GM10847 (cell line): ENCODE measurements around the gene TBATA.

Experiments used
- POLR2A ChIP-seq: IDR thresholded peaks from 2 replicates; pipeline ENCODE4 v1.6.1; 2011; ENCODE audit not compliant: insufficient read length; ENCODE audit errors: extremely low read depth

Gene TBATA

DNA sequence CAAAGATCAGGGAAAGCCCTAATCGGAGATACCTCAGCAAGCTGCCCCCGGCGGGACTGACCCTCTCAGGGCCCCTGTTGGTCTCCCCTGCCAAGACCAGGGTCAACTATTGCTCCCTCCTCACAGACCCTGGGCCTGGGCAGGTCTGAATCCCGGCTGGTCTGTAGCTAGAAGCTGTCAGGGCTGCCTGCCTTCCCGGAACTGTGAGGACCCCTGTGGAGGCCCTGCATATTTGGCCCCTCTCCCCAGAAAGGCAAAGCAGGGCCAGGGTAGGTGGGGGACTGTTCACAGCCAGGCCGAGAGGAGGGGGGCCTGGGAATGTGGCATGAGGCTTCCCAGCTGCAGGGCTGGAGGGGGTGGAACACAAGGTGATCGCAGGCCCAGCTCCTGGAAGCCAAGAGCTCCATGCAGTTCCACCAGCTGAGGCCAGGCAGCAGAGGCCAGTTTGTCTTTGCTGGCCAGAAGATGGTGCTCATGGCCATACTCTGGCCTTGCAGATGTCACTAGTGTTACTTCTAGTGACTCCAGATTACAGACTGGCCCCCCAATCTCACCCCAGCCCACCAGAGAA, 24.1 kb downstream of the TBATA start:
- TF ChIP-seq POLR2A: no peak

DNA sequence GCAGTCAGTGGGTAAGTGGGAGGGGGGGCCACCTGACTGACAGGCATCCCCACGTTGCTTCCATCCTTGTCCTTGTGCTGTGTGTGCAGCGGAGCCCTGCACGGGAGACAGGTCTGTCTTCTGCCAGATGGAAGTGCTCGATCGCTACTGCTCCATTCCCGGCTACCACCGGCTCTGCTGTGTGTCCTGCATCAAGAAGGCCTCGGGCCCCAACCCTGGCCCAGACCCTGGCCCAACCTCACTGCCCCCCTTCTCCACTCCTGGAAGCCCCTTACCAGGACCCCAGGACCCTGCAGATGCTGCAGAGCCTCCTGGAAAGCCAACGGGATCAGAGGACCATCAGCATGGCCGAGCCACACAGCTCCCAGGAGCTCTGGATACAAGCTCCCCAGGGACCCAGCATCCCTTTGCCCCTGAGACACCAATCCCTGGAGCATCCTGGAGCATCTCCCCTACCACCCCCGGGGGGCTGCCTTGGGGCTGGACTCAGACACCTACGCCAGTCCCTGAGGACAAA, 24.8 kb downstream of the TBATA start:
- no peak for TF ChIP-seq POLR2A

DNA sequence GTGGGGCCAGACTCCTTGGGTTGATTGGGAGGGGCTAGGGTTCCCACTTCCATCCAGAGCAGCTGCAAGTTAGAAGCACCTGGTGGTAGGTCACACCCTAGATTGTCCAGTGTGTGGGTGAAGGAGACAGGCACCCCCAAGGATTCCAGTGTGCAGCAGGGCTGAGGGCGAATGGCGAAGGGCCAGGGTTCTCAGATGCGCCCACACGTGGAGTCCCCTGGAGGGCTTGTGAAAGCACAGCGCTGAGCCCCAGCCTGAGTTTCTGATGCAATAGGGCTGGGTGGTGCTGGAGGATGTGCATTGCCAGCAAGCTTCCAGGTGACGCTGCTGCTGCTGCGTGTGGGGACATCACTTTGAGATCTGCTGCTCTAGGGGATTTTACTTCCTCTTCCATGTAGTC, 25.4 kb downstream of the TBATA start:
- no peak for TF ChIP-seq POLR2A

DNA sequence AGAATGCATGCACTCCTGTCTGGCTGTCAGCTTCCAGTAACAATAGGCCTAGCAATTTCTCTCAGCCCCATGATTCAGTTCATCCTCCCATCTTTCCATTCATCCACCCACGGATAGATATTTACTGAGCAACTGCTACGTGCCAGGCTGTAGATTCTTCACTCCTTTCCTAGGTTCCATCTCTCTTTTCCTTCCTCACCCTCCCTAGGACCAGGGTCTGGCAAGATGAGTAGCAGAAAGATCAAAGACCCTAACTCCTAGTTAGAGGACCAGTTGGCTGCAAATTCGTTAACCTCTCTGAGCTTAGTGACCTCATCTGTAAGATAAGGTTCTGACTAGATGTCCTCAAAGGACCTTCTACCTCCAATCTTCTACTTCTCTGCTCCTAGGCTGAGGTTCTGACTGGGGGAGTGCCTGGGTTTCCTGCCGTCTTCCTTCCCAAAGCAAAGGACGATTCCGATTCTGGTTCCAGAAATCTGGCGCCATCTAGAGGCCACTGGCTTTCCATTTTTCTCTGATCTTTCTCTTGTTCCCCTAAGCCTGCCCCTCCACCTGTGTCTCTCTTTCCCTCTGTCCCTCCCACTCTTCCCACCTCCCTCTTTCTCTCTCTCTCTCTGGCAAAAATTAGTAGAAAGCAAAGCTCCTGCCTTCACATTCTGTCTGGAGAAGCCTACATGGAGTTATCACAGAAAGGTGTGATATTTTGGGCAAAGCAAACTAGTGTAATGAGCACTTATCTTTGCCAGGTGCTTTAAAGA, 26.2 kb downstream of the TBATA start:
- TF ChIP-seq POLR2A: no peak

DNA sequence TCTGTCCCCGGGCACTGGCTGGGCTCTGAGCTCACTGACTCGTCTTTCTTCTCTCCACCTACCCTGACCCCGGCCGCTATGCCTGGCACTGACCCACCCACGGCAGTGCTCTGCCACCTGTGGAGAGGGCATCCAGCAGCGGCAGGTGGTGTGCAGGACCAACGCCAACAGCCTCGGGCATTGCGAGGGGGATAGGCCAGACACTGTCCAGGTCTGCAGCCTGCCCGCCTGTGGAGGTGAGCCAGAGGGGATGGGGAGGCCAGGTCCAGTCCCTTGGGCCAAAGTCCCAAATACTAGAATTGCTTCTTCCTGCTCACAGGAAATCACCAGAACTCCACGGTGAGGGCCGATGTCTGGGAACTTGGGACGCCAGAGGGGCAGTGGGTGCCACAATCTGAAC, 27.3 kb downstream of the TBATA start:
- no peak for TF ChIP-seq POLR2A

DNA sequence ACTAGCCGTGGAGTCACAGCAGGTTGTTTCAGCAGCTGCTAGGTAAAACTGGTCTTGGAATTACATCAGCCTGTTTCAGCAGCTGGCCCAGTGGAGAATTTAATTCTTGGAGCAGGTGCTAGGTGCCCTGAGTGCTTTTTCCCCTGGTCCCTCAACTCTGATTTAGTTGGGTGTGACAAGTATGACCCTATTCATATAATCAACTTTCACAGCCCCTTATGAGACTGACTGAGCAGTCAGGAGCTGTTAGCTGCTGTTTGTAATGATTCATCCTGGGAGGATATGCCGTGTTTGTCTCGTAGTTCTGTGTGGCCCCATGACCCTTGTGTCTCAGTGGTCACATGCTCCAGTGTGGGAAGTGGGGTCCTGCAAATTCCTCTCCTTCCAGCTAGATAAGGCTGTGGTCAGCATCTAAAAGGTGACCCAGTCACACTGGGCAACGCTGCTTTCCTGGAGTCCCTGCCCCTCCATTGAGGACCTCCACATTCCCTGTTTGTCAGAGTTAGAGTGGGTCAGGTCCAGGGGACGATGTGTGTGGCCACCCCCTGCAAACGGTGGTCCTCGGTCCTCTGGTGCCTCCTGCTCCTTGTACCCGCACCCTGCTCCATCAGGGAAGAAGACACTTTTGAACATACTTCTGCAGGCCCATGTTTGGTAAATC, 28.3 kb downstream of the TBATA start:
- no peak for TF ChIP-seq POLR2A

DNA sequence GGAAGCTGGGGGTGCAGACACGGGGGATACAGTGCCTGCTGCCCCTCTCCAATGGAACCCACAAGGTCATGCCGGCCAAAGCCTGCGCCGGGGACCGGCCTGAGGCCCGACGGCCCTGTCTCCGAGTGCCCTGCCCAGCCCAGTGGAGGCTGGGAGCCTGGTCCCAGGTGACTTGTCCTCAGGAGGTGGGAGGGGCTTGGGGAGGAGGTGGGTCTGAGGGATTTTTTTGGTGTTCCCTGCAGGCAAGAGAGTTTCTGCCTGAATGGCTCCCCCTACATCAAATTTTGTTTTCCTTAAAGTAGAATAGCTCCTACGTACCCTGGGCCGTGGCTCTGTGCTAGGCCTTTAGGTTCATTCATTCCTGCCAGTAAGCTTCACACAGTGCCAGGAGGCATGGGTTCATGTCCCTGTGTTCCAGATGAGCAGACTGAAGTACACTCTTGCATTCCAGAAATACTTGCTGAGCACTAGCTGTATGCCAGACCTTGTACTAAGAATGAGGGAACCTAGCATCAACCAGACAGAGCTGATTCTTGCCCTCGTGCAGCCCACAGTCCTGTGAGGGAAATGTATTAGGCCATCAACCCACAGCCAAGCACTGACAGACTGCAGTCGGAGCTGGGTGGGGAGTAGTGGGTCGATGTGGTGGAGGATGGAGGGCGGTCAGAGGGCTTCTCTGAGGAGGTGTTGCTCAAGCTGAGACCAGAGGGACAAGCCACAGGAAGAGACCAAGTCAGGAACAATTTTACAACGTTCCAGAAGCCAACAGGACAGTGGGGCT, 31.1 kb downstream of the TBATA start:
- no peak for TF ChIP-seq POLR2A

DNA sequence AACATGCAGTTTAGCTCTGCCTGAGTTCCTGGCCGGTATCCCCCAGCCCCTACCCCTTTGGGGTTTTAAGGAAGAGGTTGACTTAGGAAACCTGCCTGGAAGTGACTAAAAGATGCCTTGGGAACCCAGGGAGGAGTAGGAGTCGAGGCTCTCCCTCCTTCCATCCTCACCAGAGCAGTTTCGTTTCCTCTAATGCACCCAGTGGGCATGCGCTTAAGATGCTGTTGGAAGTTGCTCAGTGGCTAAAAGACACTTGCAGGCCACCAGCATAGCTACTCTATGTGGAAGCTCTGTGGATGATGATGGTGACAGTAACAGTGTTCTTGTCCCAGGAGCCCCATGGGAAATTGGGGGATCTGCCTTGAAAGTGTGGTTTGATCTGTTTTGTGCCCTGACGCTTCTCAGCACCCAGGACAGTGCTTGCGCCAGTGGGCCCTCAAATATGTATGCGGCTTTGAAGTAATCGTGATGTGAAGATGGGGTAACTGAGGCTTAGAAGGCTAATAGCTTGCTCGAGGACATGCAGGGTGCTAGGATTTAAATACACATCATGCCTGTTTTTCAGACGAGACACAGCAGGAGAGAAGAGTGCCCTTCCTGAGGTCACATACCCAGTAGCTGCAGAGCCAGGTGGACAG, 32.0 kb downstream of the TBATA start:
- no peak for TF ChIP-seq POLR2A

DNA sequence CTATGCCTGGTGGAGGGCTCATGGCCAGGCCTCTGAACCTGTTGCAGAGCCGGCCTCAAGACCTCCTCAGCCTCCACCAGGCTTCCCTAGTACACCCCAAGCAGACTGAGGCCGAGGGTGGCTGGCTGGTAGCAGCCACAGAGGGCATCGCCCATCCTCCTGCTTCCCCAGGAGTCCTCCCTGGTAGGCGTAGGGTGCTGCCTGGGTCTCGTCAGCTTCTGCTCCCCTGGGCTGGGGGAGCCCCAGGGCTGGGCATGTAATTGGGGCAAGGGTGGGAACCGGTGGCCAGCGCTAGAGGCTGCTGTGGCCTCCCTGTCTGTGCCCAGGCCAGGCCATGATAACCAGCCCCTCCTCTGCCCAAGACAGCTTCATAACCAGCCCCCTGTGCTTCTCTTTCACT, 32.6 kb downstream of the TBATA start:
- TF ChIP-seq POLR2A: no peak

DNA sequence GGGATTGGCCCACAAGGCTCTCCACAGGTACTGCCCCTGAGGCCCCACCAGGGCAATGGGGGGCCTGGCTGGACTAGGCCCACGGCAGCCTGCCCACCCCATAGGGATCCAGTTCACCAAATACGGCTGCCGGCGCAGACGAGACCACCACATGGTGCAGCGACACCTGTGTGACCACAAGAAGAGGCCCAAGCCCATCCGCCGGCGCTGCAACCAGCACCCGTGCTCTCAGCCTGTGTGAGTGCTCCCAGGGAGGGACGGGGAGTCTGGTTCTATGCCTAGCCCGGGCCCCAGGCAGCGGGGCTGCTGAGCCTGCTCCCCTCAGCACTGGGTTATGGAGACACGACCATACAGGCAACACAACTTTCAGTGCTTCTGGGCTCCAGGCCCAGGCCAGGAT, 33.2 kb downstream of the TBATA start:
- no peak for TF ChIP-seq POLR2A

DNA sequence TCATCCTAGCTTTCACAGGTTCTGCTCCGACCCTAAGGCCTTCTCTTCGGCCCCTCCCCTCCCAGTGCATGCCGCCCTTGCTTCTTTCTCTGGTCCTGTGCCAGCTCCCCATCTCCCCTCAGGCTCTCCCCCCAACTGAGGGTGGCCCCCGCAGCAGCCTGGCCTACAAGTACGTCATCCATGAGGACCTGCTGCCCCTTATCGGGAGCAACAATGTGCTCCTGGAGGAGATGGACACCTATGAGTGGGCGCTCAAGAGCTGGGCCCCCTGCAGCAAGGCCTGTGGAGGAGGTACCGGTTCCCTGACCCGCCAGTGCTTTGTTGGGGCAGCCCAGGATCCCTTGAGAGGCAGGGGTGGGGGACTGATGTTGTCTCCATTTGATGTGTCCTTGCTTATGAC, 33.8 kb downstream of the TBATA start:
- TF ChIP-seq POLR2A: no peak

DNA sequence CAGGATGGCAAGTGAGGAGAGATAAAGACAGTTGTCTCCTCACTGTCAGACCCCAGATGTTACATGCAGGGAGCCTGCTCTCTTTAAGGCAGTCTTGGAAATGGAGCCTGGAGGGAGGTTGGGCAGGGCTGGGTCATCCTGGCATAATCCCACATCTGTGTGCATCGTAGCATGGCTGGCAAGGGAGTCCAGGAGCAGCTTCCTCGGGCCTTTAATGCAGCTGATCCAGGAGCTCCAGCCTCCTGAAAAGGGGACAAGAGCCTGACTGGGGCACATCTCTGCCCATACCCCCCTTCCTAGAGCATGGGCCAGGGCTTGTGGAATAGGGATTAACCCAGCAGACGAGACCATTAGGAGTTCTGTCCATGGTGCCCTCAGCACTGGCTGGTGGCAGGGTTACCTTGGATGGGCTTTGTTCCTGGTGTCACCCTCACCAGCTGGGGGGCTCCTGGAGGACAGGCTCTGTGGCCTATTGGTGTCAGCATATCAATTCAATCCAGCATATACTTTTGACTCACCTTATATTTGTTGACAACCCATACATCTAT, 34.9 kb downstream of the TBATA start:
- TF ChIP-seq POLR2A: no peak

DNA sequence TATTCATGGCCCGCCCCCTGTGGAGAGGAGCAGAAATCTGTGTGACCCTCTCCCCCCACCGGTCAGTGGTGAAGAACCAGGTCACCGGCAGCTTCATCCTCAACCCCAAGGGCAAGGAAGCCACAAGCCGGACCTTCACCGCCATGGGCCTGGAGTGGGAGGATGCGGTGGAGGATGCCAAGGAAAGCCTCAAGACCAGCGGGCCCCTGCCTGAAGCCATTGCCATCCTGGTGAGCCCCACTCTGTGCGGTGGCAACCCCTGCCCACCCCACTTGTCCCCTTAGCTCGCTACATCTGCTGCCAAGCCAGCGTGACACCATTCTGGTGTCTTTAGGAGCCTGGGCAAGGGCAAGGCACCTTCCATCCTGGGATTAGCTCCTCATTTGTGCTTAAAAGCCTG, 35.4 kb downstream of the TBATA start:
- TF ChIP-seq POLR2A: no peak

DNA sequence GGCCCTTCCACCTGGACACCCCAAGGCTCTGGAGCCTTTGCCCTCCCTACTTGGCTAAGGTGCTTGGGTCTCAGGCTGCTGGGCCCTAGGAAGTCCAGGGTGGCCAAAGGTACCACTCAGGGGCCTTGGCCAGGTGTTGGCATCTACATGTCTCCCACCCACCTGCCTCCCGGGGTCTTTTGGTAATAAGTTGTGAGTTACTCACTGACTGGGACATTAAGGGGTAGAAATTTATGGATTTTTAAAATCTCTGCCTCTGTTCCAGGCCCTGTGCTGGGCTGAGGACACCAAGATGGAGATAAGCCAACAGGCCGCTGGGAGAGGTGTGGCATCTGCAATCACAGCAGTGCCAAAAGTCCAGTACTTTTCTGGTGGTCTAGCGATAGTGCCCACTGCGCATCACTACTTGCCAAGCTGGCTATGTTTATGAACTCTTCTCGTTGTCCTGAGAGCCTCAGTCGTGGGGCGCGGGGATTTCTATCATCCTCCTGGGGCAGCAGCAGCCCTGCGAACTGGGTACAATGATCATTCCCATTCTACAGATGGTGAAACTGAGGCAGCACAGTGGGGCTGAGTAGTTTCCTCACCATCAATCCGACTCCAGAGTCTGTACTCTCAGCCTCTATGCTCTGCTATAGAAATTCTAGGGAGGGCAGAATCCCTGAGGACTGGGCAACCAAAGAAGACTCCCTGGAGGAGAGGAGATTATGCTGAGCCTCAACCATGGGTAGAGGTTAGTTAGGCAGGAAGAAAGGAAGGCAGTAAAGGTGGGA, 36.2 kb downstream of the TBATA start:
- no peak for TF ChIP-seq POLR2A

DNA sequence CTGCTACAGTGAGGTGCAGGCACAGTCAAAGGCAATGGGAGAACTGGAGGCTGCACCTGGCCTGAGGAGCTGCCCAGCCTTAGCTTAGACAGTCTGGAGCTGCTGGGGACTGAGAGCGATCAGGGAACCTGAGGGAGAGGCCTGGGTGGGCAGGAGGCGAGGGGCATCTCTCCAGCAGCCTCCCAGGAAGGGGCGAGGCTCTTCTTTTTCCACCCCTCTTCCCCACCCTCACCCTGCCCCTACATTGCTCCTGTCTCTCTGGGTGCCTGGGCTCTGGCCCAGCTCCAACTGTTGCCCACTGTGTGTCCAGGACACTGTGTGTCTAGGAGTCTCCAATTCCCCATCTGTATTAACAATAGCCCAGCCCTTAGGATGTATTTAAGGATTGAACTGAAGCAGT, 36.9 kb downstream of the TBATA start:
- TF ChIP-seq POLR2A: no peak
